AML-193 (cell line): ENCODE results near the gene NPDC1.

Experiments used
- DNase-seq, 2 experiments: peaks; one replicate each; lab custom pipeline; 2025; lab: John Stamatoyannopoulos, UW

Gene NPDC1, protein sequence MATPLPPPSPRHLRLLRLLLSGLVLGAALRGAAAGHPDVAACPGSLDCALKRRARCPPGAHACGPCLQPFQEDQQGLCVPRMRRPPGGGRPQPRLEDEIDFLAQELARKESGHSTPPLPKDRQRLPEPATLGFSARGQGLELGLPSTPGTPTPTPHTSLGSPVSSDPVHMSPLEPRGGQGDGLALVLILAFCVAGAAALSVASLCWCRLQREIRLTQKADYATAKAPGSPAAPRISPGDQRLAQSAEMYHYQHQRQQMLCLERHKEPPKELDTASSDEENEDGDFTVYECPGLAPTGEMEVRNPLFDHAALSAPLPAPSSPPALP

DNA sequence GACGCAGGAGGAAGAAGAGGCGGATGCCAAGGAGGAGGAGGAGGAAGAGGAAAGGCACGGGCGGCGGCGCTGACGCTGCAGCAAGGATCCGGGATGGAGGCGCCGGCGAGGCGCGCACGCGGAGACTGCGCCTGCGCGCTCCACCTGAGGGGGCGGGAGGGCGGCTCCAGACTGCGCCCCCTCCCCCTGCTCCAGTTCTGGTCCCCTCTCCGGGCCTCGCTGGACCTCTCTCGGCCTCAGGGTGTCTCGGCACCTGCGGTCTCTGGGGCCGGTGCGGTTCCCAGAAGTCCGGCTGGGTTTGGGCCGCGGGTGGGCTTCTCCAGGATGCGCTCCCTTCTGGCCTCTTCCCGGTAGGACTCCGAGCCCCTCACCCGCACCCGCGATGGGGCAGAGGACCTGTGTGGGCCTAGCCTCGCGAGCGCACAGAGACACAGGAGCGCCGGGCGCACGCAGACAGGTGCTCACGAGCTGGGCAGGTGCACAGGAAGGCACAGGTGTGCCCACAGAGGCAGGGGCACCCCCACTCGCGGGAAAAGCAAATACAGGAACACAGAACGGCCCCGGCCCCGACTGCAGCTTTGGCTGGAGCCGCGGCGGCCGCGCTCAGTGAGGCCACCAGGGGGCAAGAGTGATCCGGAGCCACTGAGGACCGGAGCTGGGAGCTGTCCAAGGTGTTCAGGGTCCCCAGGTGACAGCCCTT is at the start of gene NPDC1:
Gene NPDC1, minus strand, starts transcription at position 90 of the 700 bp plus-strand sequence. CDS start 188 bp downstream, outside the sequence.
- DNase-seq: peak; percentile 64 to 67

DNA sequence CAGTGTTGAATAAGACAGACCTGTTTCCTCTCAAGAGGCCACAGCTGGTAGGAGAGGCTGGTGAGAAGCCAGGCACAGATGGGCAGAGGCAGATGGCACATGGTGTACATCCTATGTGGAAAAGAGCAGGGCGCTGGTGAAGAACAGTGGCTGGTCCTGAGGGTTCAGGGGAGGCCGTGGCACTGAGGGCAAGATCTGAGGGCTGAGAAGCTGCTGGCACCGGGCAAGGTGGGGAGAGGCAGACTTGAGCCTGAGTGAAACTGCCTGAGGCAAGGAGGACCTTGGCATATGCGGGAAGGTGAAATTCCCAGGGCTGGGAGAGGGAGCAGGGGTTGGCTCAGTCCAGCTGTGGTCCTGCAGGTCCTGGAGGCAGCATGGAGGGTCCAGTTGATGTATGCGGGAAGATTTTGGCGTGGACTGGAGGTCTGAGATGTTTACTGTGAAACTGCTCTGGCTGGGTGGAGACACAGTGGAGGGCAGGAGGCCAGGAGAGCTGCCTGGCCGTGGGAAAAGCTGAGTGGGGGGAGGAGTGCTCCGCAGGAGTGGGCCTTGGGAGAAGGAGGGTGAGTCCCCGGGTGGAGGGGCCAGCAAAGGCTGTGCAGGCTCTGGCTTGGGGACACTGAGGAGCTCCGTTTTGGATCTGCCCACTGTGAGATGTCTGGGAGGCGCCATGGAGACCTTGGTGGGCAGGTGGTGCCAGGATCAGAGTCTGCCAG is 43.4 kb upstream of the NPDC1 start:
- DNase-seq: no peak

DNA sequence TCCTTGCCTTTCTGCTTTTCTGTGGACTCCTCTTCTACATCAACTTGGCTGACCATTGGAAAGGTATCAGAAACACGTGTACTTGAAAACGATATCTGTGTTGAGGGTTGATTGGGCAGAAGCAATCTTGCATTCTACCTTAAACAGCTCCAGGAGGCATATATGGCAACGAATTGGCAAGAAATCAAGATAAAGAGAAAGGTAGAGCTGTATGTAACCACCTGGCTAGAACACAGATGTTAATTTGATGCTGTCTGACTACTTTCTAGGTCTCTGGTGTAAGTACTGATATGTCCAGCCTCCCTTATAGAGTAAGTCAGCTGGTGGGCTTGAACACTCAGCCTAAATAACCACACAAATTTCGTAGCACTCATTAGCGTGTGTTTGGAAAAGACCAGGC is 42.1 kb upstream of the NPDC1 start:
- DNase-seq: no peak

DNA sequence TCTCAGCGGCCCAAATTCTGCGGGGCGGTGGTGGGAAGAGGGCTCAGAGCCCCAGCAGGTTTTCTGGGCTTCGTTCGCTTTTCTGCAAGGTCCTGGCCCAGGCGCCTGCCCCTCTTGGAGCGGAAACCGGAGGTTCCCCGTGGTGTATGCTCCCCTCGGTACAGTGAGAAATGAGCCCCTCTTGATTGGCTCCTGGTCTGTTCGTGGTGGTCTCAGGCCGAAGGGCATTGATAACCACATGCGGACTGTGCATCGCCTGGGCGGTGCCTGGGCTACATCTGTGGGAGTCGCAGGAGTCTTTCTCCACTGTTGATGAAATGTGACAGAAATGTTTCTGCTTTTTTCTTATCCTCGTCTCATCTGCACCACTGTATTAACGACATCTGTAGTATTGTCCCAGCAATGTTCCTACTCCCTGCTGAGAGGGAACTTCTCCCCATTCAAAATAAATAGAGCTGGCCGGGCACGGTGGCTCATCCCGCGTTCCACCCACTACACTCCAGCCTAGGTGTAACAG is 41.5 kb upstream of the NPDC1 start:
- DNase-seq: peak in 1 of 2 experiments; percentile 9

DNA sequence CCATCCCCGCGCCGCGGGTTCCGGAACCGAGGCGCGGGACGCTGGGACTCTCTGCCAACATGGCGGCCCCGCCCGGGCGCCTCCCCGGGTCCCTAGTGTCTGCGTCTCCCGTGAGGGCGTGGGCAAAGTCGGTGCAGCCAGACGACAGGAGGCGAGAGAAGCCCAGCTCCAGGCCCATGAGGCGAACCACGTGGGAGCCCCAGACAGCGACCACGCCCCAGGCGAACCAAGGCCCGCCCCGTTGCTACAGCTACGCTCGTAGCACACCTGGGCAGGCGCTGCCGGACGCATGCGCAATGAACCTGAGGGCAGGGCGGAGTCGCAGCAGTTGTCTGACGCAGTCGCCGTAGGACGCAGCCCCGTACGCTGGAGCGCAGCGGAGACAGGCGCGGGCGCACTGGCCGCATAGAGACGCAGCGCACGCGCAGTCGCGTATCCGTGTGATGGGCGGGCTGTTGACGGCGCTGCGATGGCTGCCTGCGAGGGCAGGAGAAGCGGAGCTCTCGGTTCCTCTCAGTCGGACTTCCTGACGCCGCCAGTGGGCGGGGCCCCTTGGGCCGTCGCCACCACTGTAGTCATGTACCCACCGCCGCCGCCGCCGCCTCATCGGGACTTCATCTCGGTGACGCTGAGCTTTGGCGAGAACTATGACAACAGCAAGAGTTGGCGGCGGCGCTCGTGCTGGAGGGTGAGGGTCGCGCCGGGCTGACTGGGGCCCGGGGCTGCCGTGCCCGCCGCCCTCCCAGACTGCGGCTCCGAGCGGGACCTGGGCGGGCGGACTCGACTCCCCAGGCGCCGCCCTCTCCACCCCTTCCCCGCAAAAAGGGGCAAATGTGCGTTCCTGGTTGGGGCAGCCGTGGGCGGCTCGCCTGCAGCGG is 40.8 kb upstream of the NPDC1 start, which contains the start of gene MAN1B1:
Gene MAN1B1, plus strand, starts transcription at position 455 of the 878 bp plus-strand sequence. Its CDS starts 15 bp downstream, at position 470.
- peak; percentile 98 for DNase-seq

DNA sequence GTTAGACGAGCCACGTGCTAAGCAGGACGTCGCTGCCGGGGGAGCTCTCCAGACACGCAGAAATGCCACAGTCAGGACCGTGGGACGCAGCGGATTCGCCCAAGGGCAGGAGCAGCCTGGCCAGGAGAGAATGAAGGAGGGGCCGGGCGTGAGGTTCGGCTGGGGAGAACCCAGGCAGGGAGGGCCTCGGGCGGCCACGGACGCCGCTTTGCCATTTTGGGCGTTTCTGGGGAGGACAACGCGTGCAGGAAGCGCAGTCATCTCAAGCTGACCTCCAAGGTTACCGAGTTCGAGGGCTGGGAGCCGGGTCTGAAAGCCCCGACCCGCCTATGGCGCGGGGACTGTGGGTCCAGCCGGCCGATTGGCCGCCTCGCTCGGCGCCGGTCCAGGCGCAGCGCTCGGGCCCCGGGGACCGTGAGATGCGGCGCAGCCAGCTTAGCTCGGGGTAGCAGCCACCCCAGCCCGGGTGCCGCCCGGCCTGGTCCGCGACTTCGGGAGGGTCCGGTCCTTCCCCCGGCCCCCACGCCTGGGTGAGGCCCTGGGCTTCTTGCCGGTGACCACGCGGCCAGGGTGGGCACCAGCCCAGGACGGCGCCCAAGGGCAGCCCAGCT is 40.0 kb upstream of the NPDC1 start:
- DNase-seq: peak in 1 of 2 experiments; percentile 23

DNA sequence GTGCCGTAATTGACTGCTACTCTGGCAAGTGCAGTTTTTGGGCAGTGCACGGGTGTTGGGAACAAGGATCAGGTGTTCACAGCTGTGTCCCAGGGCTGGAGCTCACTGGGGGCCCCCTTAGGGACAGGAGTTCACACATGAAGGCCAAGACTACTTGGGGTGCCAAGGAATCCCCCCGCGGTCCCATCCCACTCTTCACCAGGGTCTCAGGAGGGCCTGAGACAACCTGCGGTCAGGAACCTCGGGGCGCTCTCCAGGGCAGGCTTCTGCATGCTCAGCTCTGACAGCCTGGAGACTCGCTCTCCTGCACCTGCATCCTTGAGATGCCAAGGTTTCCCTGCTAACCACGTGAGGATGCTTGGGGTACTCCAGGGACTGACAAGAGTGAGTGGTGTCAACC is 38.5 kb upstream of the NPDC1 start:
- DNase-seq: no peak

DNA sequence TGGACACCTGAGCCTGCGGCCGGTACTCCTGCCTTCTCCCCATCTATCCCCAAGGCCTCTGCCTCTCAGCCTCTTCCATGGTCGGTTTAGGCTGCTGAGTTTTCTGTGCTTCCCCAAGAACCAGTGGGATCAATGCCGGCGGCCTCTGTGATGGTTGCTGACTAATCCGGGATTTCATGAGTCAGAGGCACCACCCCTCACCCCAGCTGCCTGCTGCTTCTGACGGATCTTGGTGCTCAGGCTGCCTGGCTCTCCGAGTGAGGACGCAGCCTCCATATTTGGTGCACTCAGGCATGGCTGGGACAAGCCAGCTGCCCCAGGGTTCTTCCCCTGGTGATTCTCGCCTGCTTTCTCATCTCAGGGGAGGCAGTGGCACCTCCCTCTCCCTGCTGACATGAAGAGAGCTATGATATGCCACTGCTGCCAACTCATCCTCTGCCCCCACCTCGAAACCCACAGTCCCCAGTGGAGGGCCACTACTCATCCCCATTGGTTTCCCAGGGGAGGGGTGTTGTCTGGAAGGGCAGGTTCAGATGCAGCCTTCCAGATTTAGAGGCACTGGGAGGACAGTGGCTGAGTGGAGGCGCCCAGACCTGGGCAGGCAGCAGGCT is 37.5 kb upstream of the NPDC1 start:
- no peak for DNase-seq

DNA sequence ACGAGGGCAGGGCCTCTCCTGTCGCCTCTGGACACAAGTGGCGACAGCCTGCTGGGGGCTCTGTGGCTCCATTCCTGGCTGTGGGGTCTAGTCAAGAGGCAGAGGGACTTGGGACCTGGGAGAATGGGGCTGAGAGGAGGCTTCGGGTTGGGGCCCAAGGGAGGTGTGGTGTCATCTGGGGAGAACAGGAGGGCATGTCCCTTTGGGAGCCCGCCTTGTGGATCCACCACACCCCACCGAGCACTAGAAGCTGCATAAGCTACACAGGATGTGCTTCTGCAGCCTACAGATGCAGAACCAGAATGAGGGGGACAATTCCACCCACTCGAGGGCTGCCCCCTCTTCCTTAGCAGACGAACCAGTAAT is 36.9 kb upstream of the NPDC1 start:
- no peak for DNase-seq

DNA sequence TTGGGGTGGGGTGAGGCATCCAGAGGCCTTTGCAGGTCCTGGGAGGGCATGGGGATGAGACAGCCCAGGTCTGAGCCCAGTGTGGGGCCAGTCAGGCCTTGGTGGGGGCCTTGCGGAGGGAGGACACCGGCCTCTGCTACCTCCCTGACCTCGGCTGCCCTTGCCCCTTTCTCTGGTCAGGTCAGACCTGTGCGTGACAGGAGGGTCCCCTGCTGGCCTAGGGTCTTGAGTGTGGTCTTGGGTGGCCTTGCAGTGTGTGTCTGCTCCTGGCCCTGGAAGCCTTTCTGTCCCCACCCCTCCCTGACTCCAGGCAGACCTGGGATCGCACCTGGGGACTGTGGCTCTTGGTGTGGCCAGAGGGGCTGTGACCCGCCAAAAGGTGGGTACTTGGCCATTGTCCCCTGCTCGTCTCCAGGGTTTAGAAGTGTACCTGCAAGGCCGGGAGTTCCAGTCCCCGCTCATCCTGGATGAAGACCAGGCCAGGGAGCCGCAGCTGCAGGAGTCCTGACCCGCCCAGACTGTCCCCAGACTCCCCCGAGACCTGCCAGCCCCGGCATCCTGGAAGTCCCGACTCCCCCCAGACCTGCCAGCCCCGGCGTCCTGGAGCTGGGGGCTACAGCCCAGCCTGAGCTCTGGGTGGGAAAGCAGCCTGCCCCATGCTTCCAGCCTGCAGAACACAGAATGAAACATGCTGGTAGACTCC is 36.4 kb upstream of the NPDC1 start:
- no peak for DNase-seq

DNA sequence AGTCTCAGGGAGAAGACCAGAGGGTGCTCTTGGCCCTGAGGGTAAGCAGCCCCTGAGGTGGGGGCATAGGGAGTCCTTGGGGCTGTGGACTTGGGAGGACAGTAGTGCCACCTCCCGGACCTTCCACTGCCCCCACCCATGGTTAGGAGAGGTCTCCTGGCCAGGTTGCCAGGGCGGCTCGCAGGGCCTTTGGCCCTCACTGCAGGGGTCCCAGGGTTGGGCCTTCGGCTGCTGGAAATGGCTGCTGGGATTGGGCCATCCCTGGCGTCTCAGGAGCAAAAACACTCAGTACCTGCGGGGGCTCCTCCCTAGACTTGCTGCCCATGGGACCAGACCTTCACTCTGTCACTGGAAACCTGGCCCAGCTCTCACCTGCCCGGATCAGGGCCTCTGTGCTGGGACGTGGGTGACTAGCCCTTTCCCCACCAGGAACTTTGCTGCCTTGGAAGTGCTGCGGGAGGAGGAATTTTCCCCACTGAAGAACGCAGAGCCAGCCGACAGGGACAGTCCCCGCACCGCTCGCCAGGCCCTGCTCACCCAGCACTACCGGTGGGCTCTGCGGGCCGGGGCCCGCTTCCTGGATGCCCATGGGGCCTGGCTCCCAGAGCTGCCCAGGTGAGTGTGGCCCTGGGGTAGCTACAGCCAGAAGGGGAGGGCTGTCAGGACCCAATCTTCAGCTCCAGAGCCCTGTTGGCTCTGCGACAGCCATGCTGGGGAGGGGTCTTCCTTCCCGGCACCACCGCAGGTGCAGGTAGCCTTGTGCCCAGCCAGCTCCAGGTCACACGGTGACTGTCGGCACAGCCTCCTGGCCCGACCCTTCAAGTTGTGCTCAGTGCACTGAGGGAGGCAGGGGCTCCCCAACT is 34.5 kb upstream of the NPDC1 start:
- no peak for DNase-seq

DNA sequence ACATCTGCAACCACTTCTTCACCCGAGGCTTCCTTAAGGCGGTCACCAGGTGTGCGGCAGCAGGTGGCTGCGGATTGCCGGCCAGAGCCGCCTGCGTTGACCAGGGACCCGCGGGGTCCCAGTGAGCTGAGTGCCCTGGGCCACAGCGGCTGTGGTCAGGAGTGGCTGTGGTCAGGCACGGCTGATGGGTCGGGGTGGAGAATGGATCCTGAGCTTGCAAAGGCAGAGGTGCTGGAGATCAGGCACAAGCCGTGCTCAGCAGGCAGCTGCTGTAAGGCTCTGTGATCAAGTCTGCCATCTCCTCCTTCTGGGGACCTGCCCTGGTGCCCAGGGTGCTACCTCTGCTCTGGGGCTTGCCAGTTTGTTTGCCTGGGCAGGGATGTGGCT is 33.4 kb upstream of the NPDC1 start:
- DNase-seq: no peak

DNA sequence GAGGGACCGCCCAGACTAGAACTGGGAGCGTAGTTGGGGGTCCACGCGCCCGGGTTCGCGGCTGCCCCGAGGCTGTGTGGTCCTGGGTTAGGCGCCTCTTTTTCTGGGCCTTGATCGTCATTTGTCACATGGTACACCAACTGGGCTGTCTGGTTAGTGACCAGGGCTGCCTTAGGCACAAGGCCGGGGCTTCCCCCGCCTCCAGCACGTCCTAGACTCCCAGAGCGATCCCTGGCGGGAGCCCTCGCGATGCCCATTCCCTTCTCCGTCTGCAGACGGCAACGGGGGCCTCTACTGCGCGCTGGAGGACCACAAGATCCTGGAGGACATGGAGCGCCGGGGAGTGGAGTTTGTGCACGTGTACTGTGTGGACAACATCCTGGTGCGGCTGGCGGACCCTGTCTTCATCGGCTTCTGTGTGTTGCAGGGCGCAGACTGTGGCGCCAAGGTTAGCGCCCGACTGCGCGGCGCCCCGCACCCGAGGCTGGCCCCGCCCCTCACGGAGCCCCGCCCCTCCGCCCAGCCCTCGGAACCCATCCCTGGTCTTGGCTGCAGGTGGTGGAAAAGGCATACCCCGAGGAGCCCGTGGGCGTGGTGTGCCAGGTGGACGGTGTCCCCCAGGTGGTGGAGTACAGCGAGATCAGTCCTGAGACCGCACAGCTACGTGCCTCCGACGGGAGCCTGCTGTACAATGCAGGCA is 32.9 kb upstream of the NPDC1 start:
- DNase-seq: no peak

DNA sequence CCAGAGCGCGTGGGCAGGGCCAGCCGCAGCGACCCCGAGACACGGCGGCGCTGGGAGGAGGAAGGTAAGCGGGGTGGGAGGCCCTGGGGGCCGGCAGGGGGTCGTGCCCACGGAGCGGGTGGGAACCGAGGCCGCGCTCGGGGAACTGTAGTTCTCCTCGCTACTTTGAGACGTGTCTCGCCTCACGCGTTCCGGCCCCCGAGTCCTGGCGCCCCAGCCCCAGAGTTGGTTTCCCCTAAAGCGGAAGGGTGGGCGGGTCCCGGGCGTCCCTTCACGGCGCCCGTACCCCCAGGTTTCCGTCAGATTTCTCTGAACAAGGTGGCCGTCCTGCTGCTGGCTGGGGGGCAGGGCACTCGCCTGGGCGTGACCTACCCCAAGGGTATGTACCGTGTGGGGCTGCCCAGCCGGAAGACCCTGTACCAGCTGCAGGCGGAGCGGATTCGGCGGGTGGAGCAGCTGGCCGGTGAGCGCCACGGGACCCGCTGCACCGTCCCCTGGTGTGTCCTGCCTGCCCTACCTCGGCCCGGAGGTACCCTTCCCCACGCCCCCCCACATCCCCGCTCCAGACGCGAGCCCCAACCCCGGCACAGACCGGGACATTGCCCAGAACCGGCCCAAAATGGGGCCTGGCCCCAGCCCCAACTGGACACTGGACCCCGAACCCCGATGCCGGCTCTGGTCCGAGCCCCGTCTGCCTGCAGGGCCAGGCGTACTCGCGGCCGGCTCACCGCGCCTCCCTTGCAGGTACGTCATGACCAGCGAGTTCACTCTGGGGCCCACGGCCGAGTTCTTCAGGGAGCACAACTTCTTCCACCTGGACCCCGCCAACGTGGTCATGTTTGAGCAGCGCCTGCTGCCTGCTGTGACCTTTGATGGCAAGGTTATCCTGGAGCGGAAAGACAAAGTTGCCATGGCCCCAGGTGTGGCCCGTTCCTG is 32.0 kb upstream of the NPDC1 start:
- no peak for DNase-seq

DNA sequence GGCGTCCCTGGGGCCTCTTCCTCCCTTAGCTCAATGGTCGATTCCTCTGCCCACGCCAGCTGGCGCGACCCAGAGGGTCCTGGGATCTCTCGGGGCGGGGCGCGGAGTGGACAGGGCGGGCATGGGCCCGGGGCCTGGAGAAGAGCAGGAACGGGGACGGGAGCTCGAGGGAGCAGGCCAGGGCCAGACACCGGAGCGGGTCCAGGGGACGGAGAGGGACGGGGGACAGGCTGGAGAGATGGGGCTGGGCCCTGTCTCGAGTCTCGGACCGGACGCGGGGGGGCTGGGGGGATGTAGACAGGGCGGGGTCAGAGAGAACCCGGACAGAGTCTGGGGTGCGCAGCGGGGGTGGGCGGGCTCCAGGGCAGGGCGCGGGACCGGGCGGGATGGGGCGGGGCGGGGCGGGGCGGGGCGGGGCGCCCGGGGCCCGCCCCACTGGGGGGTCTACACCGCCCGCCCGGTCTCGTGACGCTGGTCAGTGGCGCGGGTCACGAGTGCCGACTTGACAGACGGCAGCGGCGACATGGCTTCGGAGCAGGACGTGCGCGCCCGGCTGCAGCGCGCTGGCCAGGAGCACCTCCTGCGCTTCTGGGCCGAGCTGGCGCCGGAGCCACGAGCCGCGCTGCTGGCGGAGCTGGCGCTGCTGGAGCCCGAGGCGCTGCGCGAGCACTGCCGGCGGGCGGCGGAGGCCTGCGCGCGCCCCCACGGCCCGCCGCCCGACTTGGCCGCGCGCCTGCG is 31.2 kb upstream of the NPDC1 start, which contains the start of gene UAP1L1:
Gene UAP1L1, plus strand, starts transcription at position 508 of the 738 bp plus-strand sequence. Its CDS starts 16 bp downstream, at position 524.
- DNase-seq: peak; percentile 41 to 57

DNA sequence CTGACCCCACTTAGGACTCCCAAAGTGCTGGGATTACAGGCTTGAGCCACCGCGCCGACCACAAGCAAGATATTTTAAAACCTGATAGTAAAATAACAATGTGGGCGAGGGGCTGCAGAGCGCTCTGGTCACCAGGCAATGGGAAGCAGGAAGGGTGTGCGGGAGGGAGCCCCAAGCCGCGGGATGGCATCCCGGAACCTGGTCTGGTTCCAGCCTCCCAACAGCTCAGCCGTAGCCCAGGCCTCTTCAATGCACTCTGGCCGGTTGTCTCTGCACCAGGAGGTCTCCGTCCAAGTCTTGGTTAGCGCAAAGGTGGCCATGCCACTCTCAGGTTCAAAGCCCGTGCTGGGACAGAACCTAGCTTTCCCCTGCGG is 30.6 kb upstream of the NPDC1 start:
- no peak for DNase-seq
